ENCODE data around the gene USP49. TPM values are rescaled to one million over a fixed set of nuclear protein-coding genes. Genes with fewer than 3 reads are reported as not detected.

Gene USP49
- total RNA-seq, 4 donors from 2014 or later: 2.9 to 17.1 (median 4.1) TPM

GRCh38 chr6:41824571-41825569, 70.3 kb downstream of the USP49 start:
- 88% methylated on average over 13 of the region's 13 CpGs for WGBS
- Histone ChIP-seq H3K9me3 (no peaks in the 10 kb centered on the region), H3K27me3 (no peaks in the 10 kb centered on the region), H3K4me3 (no peak overlapping the region), H3K4me1 (no peaks in the 10 kb centered on the region), H3K27ac (no peak overlapping the region), H3K36me3 (no peaks in the 10 kb centered on the region)
- TF ChIP-seq POLR2A (IDR thresholded peaks at IDR 0.05): no peak
- TF ChIP-seq EP300 (IDR thresholded peaks at IDR 0.05): no peak
- no peak for TF ChIP-seq POLR2AphosphoS5 (IDR thresholded peaks at IDR 0.05)
- no peak for TF ChIP-seq CTCF (IDR thresholded peaks at IDR 0.05)
- no peak for DNase-seq (ENCODE audit: low spot score in 2 of 2)

- Histone ChIP-seq H3K36me3 (no peaks in the 10 kb centered on the region), H3K27ac (no peak overlapping the region), H3K4me1 (no peaks in the 10 kb centered on the region), H3K9me3 (no peaks in the 10 kb centered on the region), H3K27me3 (no peaks in the 10 kb centered on the region), H3K4me3 (no peak overlapping the region)
- 94% methylated on average over 1 of the region's 1 CpG for WGBS
- TF ChIP-seq EP300 (IDR thresholded peaks at IDR 0.05): no peak
- TF ChIP-seq CTCF (IDR thresholded peaks at IDR 0.05): no peak
- no peak for TF ChIP-seq POLR2AphosphoS5 (IDR thresholded peaks at IDR 0.05)
- TF ChIP-seq POLR2A (IDR thresholded peaks at IDR 0.05): no peak
- no peak for DNase-seq (ENCODE audit: low spot score in 2 of 2)
These were observed 72.0 kb downstream of the USP49 start for GRCh38 chr6:41823178-41823577.

GRCh38 chr6:41822021-41822420, 73.2 kb downstream of the USP49 start:
- TF ChIP-seq POLR2A (IDR thresholded peaks at IDR 0.05) (no peak), POLR2AphosphoS5 (IDR thresholded peaks at IDR 0.05) (no peak), EP300 (IDR thresholded peaks at IDR 0.05) (no peak), CTCF (IDR thresholded peaks at IDR 0.05) (no peak)
- DNase-seq (ENCODE audit: low spot score in 2 of 2): no peak
- 92% methylated on average over 1 of the region's 1 CpG for WGBS

GRCh38 chr6:41821266-41821665, 73.9 kb downstream of the USP49 start:
- no peak for TF ChIP-seq EP300 (IDR thresholded peaks at IDR 0.05)
- no peak for TF ChIP-seq CTCF (IDR thresholded peaks at IDR 0.05)
- no peak for TF ChIP-seq POLR2AphosphoS5 (IDR thresholded peaks at IDR 0.05)
- TF ChIP-seq POLR2A (IDR thresholded peaks at IDR 0.05): no peak
- DNase-seq (ENCODE audit: low spot score in 2 of 2): no peak
- Histone ChIP-seq H3K27me3 (no peaks in the 10 kb centered on the region), H3K9me3 (no peaks in the 10 kb centered on the region), H3K4me1 (no peaks in the 10 kb centered on the region), H3K36me3 (no peaks in the 10 kb centered on the region), H3K4me3 (no peak overlapping the region), H3K27ac (no peak overlapping the region)
- WGBS: 91% methylated on average over 4 of the region's 4 CpGs

More at GRCh38 chr6:41822021-41822420, 73.2 kb downstream of the USP49 start:
- Histone ChIP-seq H3K4me3 (no peak overlapping the region), H3K27ac (no peak overlapping the region), H3K9me3 (no peaks in the 10 kb centered on the region), H3K4me1 (no peaks in the 10 kb centered on the region), H3K36me3 (no peaks in the 10 kb centered on the region), H3K27me3 (no peaks in the 10 kb centered on the region)

- Histone ChIP-seq H3K36me3 (no peaks in the 10 kb centered on the region), H3K4me1 (no peaks in the 10 kb centered on the region), H3K4me3 (no peak overlapping the region), H3K27ac (no peak overlapping the region), H3K27me3 (no peaks in the 10 kb centered on the region), H3K9me3 (no peaks in the 10 kb centered on the region)
- no peak for TF ChIP-seq CTCF (IDR thresholded peaks at IDR 0.05)
- TF ChIP-seq EP300 (IDR thresholded peaks at IDR 0.05): no peak
- no peak for TF ChIP-seq POLR2AphosphoS5 (IDR thresholded peaks at IDR 0.05)
- TF ChIP-seq POLR2A (IDR thresholded peaks at IDR 0.05): no peak
- 78% methylated on average over 4 of the region's 4 CpGs for WGBS
- DNase-seq (ENCODE audit: low spot score in 2 of 2): no peak
These were observed 76.7 kb downstream of the USP49 start for GRCh38 chr6:41818271-41819054.
